MM.1S (cell line): ENCODE results near the gene DUOXA2.

Experiments
- DNase-seq: peaks from one replicate; pipeline ENCODE4 v3.0.0-alpha.2; 2015
- H2AFZ ChIP-seq: fragments of 300-600 bp; sonication (generic); 2 replicates; pipeline ENCODE4 v1.6.0; 2016; ENCODE audit warnings: antibody characterized with exemption, low read length
- H3F3A ChIP-seq: fragments of 300-600 bp; sonication (generic); 2 replicates; pipeline ENCODE4 v1.6.1; 2016; ENCODE audit warnings: mild to moderate bottlenecking, antibody characterized with exemption, low read length, moderate library complexity, mixed read lengths; ENCODE audit not compliant: insufficient read depth
- H3K27ac ChIP-seq: fragments of 300-600 bp; sonication (generic); 2 replicates; pipeline ENCODE4 v1.5.1; 2016; ENCODE audit warnings: mild to moderate bottlenecking, low read length
- H3K27me3 ChIP-seq: fragments of 300-600 bp; sonication (generic); replicated peaks from 2 replicates; pipeline ENCODE4 v1.6.0; 2016; ENCODE audit warnings: low read length; ENCODE audit not compliant: insufficient read depth
- H3K36me3 ChIP-seq: fragments of 300-600 bp; sonication (generic); replicated peaks from 2 replicates; pipeline ENCODE4 v1.6.1; 2016; ENCODE audit warnings: mild to moderate bottlenecking, low read length, mixed read lengths; ENCODE audit not compliant: insufficient read depth
- H3K4me1 ChIP-seq: fragments of 300-600 bp; sonication (generic); 2 replicates; pipeline ENCODE4 v1.6.1; 2016; ENCODE audit warnings: low read length, mixed read lengths
- H3K4me2 ChIP-seq: fragments of 300-600 bp; sonication (generic); 2 replicates; pipeline ENCODE4 v1.6.0; 2016; ENCODE audit warnings: low read depth, low read length
- H3K4me3 ChIP-seq: fragments of 300-600 bp; sonication (generic); 2 replicates; pipeline ENCODE4 v1.5.1; 2016; ENCODE audit warnings: low read length, mixed read lengths
- H3K79me2 ChIP-seq: fragments of 300-600 bp; sonication (generic); 2 replicates; pipeline ENCODE4 v1.6.1; 2016; ENCODE audit warnings: mixed run types, low read length, mixed read lengths
- H3K9ac ChIP-seq: fragments of 300-600 bp; sonication (generic); 2 replicates; pipeline ENCODE4 v1.6.1; 2016; ENCODE audit warnings: low read length, mixed read lengths
- H3K9me2 ChIP-seq: fragments of 300-600 bp; sonication (generic); replicated peaks from 2 replicates; pipeline ENCODE4 v1.6.1; 2016; ENCODE audit warnings: mild to moderate bottlenecking, low read length, mixed read lengths; ENCODE audit not compliant: insufficient read depth
- H3K9me3 ChIP-seq: fragments of 300-600 bp; sonication (generic); replicated peaks from 2 replicates; pipeline ENCODE4 v1.6.1; 2016; ENCODE audit warnings: mild to moderate bottlenecking, low read length, mixed read lengths; ENCODE audit not compliant: insufficient read depth
- H4K20me1 ChIP-seq: fragments of 300-600 bp; sonication (generic); 2 replicates; pipeline ENCODE4 v1.6.1; 2016; ENCODE audit warnings: mild to moderate bottlenecking, low read length, moderate library complexity, mixed read lengths; ENCODE audit not compliant: insufficient read depth
- EZH2 ChIP-seq: fragments of 300-600 bp; sonication (generic); optimal IDR thresholded peaks from 2 replicates; pipeline ENCODE3; 2017; ENCODE audit warnings: low read depth, mild to moderate bottlenecking, antibody characterized with exemption, low read length, mixed read lengths
- EZH2phosphoT487 ChIP-seq: fragments of 300-600 bp; sonication (generic); IDR thresholded peaks from 2 replicates; pipeline ENCODE4 v1.6.1; 2018; ENCODE audit warnings: antibody characterized with exemption, low read length
- TF ChIP-seq, protein P1 (sequence below): fragments of 300-600 bp; sonication (generic); IDR thresholded peaks from 2 replicates; pipeline ENCODE4 v1.5.1; 2016; ENCODE audit warnings: antibody characterized with exemption, low read length, mixed read lengths

DUOXA2 gene

DNA sequence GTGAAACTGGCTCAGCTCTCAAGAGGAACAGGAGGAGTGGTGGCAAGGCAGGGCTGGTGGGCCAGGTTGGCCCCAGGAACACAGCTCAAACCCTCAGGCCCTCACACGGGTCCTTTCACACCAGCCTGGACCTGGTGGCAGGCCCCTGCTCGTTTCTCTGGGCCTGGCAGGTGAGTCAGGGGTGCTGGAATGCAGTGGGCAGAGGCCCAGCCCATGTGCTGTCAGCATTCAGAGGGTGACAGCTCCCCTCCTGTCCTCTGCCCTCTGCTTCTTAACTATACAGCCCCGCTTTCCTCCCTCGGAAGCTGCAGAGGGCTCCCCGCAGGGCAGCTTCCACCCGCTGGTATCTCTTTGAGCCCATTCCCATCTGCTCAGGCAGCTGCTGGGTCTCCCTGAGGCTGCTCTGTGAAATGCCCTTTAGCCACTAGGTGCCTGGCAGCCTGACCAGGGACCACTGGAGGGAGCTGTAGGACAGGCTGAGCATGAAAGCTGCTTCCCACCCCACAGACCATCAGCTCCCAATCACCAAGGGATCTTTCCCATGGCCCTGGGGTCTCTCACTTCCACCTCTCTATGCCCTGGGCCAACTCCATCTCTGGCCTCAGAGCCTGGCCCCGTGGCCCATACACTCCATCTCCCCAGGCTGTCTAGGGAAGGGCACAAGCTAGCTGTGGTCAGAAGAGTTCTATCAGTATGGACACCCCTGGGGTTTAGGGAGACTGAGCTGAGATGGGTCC, 48.8 kb downstream of the DUOXA2 start:
- Histone ChIP-seq H3K27ac (no peak overlapping the region), H3K9me2 (no peaks in the 10 kb centered on the region), H3K27me3 (no peaks in the 10 kb centered on the region), H3K36me3 (no peaks in the 10 kb centered on the region), H4K20me1 (no peaks in the 10 kb centered on the region), H3F3A (0 out of 2 replicates have a peak, but pooled peaks cover 3% of the 10 kb centered on the region), H3K9ac (no peak overlapping the region), H3K79me2 (peaks cover 3% of the 10 kb centered on the region; the same call in 1 of the 2 replicates), H2AFZ (no peak overlapping the region), H3K9me3 (no peaks in the 10 kb centered on the region), H3K4me3 (no peak overlapping the region), H3K4me2 (no peak overlapping the region), H3K4me1 (no peaks in the 10 kb centered on the region)
- TF ChIP-seq, protein P1, sequence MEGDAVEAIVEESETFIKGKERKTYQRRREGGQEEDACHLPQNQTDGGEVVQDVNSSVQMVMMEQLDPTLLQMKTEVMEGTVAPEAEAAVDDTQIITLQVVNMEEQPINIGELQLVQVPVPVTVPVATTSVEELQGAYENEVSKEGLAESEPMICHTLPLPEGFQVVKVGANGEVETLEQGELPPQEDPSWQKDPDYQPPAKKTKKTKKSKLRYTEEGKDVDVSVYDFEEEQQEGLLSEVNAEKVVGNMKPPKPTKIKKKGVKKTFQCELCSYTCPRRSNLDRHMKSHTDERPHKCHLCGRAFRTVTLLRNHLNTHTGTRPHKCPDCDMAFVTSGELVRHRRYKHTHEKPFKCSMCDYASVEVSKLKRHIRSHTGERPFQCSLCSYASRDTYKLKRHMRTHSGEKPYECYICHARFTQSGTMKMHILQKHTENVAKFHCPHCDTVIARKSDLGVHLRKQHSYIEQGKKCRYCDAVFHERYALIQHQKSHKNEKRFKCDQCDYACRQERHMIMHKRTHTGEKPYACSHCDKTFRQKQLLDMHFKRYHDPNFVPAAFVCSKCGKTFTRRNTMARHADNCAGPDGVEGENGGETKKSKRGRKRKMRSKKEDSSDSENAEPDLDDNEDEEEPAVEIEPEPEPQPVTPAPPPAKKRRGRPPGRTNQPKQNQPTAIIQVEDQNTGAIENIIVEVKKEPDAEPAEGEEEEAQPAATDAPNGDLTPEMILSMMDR, result peak; percentile 92
- no peak for TF ChIP-seq EZH2phosphoT487
- DNase-seq, result peak; percentile 76

DNA sequence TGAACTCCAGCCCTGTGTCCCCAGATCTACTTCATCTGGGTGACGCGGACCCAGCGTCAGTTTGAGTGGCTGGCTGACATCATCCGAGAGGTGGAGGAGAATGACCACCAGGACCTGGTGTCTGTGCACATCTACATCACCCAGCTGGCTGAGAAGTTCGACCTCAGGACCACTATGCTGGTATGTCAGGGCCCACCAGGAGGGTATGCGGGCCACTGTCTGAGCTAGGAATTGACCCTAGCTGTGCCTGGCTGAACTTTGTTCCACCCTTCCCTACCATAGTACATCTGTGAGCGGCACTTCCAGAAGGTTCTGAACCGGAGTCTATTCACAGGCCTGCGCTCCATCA, 49.4 kb downstream of the DUOXA2 start:
- H3F3A ChIP-seq, result 0 out of 2 replicates have a peak, but pooled peaks cover 3% of the 10 kb centered on the region
- H3K4me1 ChIP-seq, result no peaks in the 10 kb centered on the region
- H3K9me2 ChIP-seq, result no peaks in the 10 kb centered on the region
- no peaks in the 10 kb centered on the region for H4K20me1 ChIP-seq
- DNase-seq, result no peak
- no peaks in the 10 kb centered on the region for H3K36me3 ChIP-seq
- H3K4me2 ChIP-seq, result no peak overlapping the region
- no peak overlapping the region for H3K9ac ChIP-seq
- H3K27ac ChIP-seq, result no peak overlapping the region
- TF ChIP-seq EZH2, result no peak
- TF ChIP-seq, protein P1, result no peak
- no peaks in the 10 kb centered on the region for H3K9me3 ChIP-seq
- H3K27me3 ChIP-seq, result no peaks in the 10 kb centered on the region
- H3K79me2 ChIP-seq, result peaks cover 3% of the 10 kb centered on the region; the same call in 1 of the 2 replicates
- no peak overlapping the region for H3K4me3 ChIP-seq
- H2AFZ ChIP-seq, result no peak overlapping the region

DNA sequence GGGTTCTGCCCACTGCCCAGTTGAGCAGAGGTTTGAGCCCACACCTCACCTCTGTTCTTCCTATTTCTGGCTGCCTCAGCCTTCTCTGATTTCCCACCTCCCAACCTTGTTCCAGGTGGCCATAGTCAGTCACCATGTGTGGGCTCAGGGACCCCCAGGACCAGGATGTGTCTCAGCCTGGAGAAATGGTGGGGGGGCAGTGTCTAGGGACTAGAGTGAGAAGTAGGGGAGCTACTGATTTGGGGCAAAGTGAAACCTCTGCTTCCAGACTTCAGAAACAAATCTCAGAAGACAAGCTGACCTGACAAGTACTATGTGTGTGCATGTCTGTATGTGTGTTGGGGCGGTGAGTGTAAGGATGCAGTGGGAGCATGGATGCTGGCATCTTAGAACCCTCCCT, 50.8 kb downstream of the DUOXA2 start:
- Histone ChIP-seq H3F3A (peaks cover 3% of the 10 kb centered on the region; the same call in 1 of the 2 replicates), H3K4me3 (no peak overlapping the region), H3K27ac (no peak overlapping the region), H3K9ac (no peak overlapping the region), H3K27me3 (no peaks in the 10 kb centered on the region), H3K9me2 (no peaks in the 10 kb centered on the region), H3K4me1 (no peaks in the 10 kb centered on the region), H3K4me2 (no peak overlapping the region), H4K20me1 (no peaks in the 10 kb centered on the region), H3K79me2 (peaks cover 3% of the 10 kb centered on the region; the same call in 1 of the 2 replicates), H2AFZ (no peak overlapping the region), H3K9me3 (no peaks in the 10 kb centered on the region), H3K36me3 (no peaks in the 10 kb centered on the region)
- DNase-seq, result no peak
- TF ChIP-seq EZH2phosphoT487 (no peak), EZH2 (no peak)
- TF ChIP-seq, protein P1, result no peak
